KMS-11 (cell line): ENCODE data around the gene ACER2.

Source experiments
- H2AFZ ChIP-seq: fragments of 200-600 bp; sonication (generic); 2 replicates; pipeline ENCODE4 v1.6.1; 2016; ENCODE audit warnings: antibody characterized with exemption, mixed run types, low read depth
- H3K27ac ChIP-seq: fragments of 200-600 bp; sonication (generic); 2 replicates; pipeline ENCODE4 v1.6.1; 2016; ENCODE audit warnings: mild to moderate bottlenecking, mixed run types
- H3K27me3 ChIP-seq: fragments of 200-600 bp; sonication (generic); 2 replicates; pipeline ENCODE4 v1.6.1; 2017; ENCODE audit warnings: mild to moderate bottlenecking, low read depth, mixed run types, moderate library complexity; ENCODE audit not compliant: insufficient read depth
- H3K36me3 ChIP-seq: fragments of 200-600 bp; sonication (generic); 2 replicates; pipeline ENCODE4 v1.6.1; 2017; ENCODE audit warnings: mild to moderate bottlenecking, mixed run types; ENCODE audit not compliant: insufficient read depth
- H3K4me1 ChIP-seq: fragments of 200-600 bp; sonication (generic); 2 replicates; pipeline ENCODE4 v1.6.1; 2016; ENCODE audit warnings: mild to moderate bottlenecking, low read depth, mixed run types; ENCODE audit not compliant: poor library complexity, severe bottlenecking
- H3K4me2 ChIP-seq: fragments of 200-600 bp; sonication (generic); 2 replicates; pipeline ENCODE4 v1.7.0; 2016; ENCODE audit warnings: mild to moderate bottlenecking, mixed run types
- H3K4me3 ChIP-seq: fragments of 200-600 bp; sonication (generic); IDR thresholded peaks from 2 replicates; pipeline ENCODE4 v1.6.1; 2017; ENCODE audit warnings: low read depth, low read length, mixed read lengths; ENCODE audit not compliant: insufficient read depth
- H3K79me2 ChIP-seq: fragments of 200-600 bp; sonication (generic); 2 replicates; pipeline ENCODE4 v1.6.1; 2016; ENCODE audit warnings: low read depth, mixed run types; ENCODE audit not compliant: insufficient read depth
- H3K9ac ChIP-seq: fragments of 200-600 bp; sonication (generic); 2 replicates; pipeline ENCODE4 v1.6.1; 2016; ENCODE audit warnings: mild to moderate bottlenecking, mixed run types
- H4K20me1 ChIP-seq: fragments of 200-600 bp; sonication (generic); 2 replicates; pipeline ENCODE4 v1.6.1; 2016; ENCODE audit warnings: mild to moderate bottlenecking, mixed run types; ENCODE audit not compliant: insufficient read depth
- TF ChIP-seq, protein P1 (sequence below): fragments of 200-600 bp; sonication (generic); conservative IDR thresholded peaks from 2 replicates; pipeline ENCODE4 v1.6.1; 2017; ENCODE audit warnings: low read depth, mild to moderate bottlenecking, antibody characterized with exemption, low read length, moderate library complexity, mixed read lengths

ACER2 gene

DNA sequence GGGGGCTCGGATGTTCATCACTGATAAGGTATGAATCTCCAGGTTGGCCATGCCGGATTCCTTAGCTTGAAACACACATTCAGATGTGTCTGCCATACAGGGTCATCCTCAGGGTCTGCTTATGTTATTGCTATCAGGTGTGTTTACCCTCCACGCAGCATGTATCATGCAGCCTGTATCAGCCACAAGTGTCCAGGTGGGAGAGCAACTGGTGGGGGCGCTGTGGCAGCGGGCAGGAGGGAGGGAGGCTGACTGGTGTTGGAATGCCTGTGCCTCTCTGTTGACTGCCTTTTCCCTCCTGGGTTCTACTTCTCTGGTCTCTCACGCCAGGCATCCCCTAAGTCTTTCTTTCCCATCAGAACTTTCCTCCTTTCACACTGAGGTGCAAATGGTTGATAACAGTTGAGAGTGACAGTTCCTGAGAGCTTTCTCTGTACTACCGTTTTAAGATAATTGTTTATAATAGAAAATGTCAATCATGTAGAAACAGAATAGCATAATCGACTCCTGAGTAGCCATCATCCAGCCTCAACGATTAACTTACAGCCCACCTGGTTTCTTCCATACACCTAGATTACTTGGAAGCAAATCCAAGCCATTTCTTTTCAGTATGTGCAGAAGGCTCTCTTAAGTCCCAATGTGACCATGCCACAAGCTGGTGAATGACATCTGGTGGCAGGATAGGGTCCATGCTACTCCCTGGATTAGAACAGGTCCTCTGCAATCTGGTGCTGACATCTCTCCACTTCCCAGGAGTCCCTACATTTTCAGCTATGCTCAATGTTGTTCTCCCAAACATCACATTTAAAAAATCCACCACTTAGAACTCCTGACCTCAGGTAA is 86.6 kb downstream of the ACER2 start:
- H3K36me3 ChIP-seq: no peaks in the 10 kb centered on the region
- no peak overlapping the region for H2AFZ ChIP-seq
- no peak overlapping the region for H3K4me3 ChIP-seq
- no peaks in the 10 kb centered on the region for H3K27me3 ChIP-seq
- no peak overlapping the region for H3K9ac ChIP-seq
- H3K4me2 ChIP-seq: no peak overlapping the region
- H3K27ac ChIP-seq: no peak overlapping the region
- H3K4me1 ChIP-seq: no peaks in the 10 kb centered on the region
- H4K20me1 ChIP-seq: no peaks in the 10 kb centered on the region
- no peaks in the 10 kb centered on the region for H3K79me2 ChIP-seq
- TF ChIP-seq, protein P1, sequence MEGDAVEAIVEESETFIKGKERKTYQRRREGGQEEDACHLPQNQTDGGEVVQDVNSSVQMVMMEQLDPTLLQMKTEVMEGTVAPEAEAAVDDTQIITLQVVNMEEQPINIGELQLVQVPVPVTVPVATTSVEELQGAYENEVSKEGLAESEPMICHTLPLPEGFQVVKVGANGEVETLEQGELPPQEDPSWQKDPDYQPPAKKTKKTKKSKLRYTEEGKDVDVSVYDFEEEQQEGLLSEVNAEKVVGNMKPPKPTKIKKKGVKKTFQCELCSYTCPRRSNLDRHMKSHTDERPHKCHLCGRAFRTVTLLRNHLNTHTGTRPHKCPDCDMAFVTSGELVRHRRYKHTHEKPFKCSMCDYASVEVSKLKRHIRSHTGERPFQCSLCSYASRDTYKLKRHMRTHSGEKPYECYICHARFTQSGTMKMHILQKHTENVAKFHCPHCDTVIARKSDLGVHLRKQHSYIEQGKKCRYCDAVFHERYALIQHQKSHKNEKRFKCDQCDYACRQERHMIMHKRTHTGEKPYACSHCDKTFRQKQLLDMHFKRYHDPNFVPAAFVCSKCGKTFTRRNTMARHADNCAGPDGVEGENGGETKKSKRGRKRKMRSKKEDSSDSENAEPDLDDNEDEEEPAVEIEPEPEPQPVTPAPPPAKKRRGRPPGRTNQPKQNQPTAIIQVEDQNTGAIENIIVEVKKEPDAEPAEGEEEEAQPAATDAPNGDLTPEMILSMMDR: no peak

DNA sequence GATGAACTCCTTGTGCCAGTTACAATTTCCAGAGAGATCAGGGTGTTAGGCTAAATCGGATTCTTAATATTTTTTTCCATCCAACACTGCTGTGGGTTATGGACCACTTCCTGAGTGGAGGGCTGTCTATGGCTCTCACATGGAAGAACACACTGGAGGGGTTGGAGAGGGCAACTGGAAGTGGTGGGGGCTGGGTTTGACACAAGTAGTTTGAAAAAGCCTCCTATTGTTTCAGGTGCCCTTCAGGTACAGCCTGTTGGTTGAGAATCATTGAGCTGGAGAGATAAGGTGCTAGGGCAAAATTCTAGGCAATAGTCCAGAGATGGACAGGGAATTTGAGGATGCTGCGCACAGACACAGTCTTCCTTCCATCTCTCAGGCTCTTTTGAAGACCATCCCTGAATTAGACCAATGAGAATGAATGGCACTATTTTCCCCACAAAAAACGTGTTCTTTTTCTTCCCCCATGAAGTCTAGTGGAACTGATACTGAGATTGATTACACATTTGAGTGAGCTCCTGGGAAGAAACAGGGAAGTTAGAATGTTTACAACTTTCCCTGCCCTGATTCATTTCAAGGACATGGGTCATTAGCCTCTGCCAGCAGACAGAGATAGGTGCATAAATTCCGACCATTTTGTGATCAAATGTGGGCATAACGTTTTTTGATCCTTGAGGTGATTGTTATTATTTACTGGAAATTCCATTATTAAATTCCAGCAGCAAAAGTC is 87.7 kb downstream of the ACER2 start:
- Histone ChIP-seq H3K27ac (no peak overlapping the region), H3K4me1 (no peaks in the 10 kb centered on the region), H3K9ac (no peak overlapping the region), H3K36me3 (no peaks in the 10 kb centered on the region), H4K20me1 (no peaks in the 10 kb centered on the region), H3K4me3 (no peak overlapping the region), H2AFZ (no peak overlapping the region), H3K4me2 (no peak overlapping the region), H3K79me2 (no peaks in the 10 kb centered on the region), H3K27me3 (no peaks in the 10 kb centered on the region)
- TF ChIP-seq, protein P1: no peak

DNA sequence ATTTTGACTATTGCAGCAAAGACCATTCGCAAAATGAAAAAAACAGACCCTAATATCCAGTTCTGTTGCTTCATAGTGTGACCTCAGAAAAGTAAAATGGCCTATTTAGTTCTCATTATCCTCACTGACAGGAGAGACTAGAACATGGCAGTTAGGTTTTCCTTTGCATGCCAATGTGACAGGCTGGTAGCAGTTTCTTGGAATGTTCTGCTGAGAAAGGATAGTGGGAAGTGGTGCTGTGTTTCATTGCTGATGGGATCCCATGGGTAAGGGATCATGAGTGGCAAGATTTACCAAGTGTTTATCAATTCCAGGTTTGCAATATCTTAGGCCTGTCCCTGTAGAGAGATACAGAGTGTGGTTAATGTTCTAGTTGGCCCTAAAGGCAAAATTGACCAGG is 88.5 kb downstream of the ACER2 start:
- Histone ChIP-seq H4K20me1 (no peaks in the 10 kb centered on the region), H3K9ac (no peak overlapping the region), H3K4me2 (no peak overlapping the region), H2AFZ (no peak overlapping the region), H3K4me1 (no peaks in the 10 kb centered on the region), H3K79me2 (no peaks in the 10 kb centered on the region), H3K27me3 (no peaks in the 10 kb centered on the region), H3K36me3 (no peaks in the 10 kb centered on the region), H3K27ac (no peak overlapping the region), H3K4me3 (no peak overlapping the region)
- TF ChIP-seq, protein P1: no peak

DNA sequence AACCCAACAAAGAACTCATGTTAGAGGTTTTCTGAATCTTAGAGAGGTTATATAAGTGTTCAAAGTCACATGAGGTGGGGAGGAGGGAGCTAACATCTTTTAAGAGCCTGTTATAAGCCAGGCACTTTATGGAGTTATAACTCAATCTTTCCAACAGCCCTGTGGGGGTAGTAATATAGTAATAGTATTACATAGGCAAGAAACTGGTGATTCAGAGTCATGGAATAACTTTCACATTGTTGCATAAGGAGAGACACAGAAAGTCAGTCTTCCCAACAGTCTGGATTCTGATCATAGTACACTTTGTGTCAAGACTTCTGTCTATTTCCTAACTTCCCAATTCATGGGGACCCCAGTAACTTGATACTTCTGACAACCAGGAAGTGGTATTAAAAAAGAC is 89.2 kb downstream of the ACER2 start:
- Histone ChIP-seq H3K36me3 (no peaks in the 10 kb centered on the region), H2AFZ (no peak overlapping the region), H3K27ac (no peak overlapping the region), H3K4me1 (no peaks in the 10 kb centered on the region), H3K4me2 (no peak overlapping the region), H4K20me1 (no peaks in the 10 kb centered on the region), H3K79me2 (no peaks in the 10 kb centered on the region), H3K27me3 (no peaks in the 10 kb centered on the region), H3K4me3 (no peak overlapping the region), H3K9ac (no peak overlapping the region)
- TF ChIP-seq, protein P1: no peak
